HG03520 (cell line): ENCODE results near the gene FSTL3.
"Not testable (repeated sequence)": the region's sequence is repeated elsewhere in the genome, so short reads cannot be mapped to it uniquely, and the experiment has no call there.

ENCODE experiments used
- ATAC-seq: cut with Tn5 transposase; IDR thresholded peaks from one replicate; pipeline ENCODE4 v1.9.1; 2021; ENCODE audit warnings: mild to moderate bottlenecking, moderate library complexity; ENCODE audit not compliant: unreplicated experiment

Gene FSTL3

DNA sequence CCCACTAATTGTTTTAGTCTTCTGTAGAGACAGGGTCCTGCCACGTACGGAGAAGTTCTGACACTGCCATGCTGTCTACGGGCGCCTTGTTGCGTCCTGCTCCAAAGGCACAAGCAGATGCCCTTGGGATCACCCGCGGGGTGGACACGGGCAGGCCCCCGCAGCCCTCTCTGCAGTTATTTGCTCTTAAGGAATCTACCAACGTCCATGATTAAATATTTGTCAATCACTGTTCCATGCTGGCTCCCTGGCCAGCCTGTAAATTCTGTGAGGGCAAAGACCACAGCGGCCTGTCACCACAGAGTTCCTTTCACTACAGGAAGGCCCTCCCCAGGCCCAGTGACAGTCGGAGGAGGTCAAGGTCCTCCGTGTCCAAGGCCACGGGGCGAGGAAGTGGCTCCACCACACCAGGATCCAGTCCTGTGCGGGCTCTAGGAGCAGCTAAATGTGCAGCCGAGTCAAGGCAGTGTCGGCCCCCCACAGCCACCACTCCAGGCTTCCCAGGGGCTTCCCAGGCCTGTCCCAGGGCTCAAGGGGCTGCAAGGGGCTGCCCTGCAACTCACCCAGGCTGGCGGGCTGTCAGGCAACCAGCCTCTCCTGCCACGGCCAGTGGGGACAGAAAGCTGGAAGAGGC is 15.3 kb upstream of the FSTL3 start:
- no peak for ATAC-seq

DNA sequence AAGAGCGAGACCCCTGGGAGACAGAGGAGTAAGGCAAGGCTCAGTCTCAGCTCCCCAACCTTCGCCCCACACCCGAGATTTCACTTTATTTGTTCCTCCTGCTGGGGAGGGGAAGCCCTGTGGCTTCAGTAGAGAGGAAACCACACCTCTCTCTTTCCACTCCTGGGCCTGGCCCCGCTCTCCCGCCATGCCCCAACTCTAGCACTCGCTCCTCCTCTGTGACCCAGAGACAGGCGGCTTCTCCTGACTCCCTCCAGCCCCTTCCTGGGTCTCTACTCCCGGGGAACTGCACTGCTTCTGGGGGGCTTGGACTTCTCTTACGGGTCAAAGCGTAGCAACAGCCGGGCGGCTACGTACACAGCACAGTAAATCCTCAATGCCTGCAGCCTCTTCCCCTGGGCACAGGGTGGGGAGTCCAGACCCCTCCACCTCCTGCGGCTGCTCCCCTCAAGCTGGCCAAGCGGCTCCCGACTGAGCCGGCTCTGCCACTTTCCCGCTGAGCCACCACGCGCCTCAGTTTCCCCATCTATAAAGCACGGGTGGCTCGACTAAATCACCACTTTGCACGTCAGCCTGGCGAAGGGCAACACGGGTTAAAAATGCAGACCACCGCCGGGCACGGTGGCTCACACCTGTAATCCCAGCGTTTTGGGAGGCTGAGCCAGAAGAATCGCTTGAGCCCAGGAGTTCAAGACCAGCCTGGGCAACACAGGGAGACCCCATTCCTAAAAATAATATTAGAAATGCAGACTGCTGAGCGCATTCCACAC is 14.6 kb upstream of the FSTL3 start:
- ATAC-seq = no peak

DNA sequence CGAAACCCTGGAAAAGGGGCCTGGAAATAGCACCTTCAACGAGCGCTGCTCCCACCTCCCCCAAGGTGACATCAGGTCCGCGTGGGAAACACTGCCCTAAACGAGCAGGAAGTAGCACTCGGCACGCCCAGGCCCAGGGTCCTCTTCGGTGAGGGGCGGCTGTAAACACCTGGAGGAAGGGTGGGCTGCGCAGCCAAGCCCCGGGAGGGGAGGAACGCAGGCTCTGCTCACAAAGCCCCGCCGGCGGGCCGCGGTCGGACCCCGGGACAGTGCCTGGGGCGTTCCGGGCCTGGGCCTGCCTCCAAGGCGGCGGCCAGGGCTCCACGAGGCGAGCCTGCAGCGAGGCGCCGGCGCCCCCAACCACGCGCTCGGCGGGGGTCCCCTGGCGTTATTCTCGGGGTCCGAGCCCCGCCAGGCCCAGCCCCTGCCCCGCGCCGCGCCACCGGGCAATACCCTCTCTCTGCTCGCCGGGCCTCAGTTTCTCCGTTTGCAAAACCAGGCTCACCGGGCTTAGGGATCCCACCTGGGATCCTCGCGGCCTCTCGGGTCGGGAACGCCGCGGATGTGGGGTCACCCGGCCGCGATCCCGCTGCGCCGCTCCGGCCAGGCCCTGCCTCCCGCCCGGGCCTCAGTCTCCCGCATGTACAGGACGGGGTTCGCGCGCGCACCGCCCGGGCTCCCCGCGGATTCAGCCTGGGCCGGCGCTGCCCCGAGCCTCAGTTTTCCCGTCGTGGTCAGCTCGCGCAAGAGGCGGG is 13.8 kb upstream of the FSTL3 start:
- no peak for ATAC-seq

DNA sequence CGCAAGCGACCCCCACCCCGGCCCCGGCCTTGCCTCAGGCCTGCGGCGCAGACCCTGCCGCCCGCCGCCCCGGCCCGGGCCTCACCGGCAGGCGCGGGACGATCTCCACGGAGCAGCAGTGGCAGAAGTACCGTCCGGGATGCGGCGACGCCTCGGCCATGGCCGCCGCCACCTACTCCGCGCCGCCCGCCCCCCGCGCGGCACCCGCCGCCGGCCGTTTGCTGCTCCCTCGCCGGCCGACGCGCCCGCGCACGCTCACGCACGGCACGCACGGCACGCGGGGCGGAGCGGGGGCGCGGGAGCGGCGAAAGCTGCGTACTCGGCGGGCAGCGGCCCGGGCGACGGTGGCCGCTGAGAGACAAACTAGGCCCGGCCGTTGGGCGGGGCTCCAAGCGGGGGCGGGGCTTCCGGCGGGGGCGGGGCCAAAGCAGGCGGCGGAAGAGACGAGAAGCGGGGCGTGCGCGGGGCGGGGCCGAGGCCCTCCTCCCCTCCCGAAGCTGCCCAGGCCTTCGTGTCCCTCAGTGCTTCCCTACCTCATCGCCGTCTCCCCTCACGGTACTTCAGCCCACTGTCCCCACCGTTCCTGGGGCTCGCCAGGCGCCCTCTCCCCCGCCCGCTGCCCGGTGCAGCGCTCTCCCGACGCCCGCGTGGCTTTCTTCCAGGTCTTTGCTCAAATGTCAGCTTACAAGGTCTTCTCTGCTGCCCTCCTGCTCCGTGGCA is 13.1 kb upstream of the FSTL3 start, which contains the start of gene RNF126:
RNF126 (minus strand) TSS at position 253 of the 720 bp plus-strand sequence; CDS start at position 160, 93 bp downstream.
- ATAC-seq = peak; percentile 55

DNA sequence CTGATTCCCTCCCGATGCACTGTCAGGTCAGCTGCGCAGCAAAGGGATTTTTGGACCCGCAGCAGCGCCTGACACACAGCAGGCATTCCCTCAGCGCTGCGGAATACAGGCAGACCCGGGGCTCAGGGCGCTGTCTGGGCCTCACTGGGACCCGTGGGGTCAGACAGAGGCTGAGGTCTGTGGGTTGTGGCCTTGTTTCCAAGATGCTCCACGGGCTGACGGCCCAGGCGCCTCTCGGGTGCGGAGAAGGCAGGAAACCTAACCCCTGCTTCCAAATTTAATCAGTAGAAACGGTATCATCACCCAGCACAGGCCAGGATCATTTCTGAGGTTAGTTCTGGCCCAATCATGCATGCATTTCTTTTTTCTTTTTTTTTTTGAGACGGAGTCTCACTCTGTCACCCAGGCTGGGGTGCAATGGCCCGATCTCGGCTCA is 12.5 kb upstream of the FSTL3 start:
- no peak for ATAC-seq

DNA sequence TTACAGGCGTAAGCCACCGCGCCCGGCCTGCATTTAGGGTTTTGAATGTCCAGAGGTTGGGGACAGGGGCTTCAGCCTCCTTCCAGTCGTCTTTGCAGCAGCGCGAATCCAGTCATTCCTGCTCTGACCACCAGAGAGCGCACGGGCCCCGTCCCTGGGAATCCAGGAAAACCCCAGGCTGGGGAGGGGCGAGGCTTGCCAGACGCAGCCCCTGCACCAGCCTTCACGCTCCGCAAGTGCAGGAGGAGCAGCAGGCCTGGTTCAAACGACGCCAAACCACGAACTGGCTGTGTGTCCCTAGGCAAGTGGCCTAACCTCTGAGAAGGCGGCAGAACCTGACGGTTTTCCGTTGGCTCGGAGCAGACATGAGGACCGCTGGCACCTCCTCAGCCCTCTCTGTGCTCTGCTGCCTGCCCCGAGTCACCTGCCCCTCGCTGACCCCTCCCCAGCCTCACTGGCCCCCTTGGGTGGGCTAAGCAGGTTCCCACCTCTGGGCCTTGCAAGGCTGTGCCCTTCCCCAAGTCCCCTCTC is 11.2 kb upstream of the FSTL3 start:
- no peak for ATAC-seq

DNA sequence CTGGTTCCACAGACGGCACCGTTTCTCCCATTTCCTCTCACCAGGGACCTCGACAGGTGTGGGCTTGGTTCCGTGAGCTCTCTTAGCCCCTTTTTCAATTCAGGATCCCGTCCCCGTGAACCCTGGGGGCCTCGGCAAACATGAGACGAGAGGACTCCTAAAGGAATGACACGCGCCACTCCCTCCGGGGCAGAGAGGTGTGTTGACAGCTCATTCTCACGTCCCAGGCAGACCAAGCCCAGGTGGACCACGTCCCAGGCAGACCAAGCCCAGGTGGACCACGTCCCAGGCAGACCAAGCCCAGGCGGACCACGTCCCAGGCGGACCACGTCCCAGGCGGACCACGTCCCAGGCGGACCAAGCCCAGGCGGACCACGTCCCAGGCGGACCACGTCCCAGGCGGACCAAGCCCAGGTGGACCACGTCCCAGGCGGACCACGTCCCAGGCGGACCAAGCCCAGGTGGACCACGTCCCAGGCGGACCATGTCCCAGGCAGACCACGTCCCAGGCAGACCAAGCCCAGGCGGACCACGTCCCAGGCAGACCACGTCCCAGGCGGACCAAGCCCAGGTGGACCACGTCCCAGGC is 9.1 kb upstream of the FSTL3 start:
- ATAC-seq = not testable (repeated sequence)

DNA sequence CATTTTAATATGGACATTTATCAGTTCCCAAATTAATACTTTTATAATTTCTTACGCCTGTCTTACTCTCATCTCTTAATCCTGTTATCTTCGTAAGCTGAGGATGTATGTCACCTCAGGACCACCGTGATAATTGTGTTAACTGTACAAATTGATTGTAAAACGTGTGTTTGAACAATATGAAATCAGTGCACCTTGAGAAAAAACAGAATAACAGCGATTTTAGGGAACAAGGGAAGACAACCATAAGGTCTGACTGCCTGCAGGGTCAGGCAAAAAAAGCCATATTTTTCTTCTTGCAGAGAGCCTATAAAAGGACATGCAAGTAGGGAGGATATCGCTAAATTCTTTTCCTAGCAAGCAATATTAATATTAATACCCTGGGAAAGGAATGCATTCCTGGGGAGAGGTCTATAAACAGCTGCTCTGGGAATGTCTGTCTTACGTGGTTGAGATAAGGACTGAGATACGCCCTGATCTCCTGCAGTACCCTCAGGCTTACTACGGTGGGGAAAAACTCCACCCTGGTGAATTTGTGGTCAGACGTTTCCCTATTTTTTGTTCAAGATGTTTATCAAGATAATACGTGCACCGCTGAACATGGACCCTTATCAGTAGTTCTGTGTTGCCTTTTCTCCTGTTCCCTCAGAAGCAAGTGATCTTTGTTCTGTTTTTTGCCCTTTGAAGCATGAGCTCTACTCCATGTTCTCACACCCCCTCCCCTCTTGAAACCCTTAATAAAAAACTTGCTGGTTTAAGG is 7.3 kb upstream of the FSTL3 start:
- not testable (repeated sequence) for ATAC-seq

DNA sequence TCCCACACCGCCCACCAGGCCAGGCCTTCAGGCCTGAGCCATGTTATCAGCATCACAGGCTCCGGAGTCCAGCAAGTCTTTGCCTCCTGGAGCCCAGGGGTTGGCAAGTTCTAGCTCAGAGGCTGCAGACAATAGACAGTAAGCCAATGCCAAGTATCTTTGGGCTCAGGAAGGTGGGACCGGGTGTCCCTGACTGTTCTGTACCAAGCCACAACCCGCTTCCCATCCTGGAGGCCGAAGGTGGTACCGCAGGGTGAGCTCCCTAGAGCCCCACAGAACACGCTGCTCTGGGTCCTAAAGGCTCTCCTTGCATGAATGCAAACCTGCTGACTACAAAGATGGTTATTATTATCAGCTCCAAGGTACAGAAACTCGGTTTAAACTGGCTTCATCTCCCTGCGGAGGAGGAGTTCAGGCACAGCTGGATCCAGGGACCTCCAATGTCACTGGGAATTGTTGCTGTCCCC is 5.5 kb upstream of the FSTL3 start:
- ATAC-seq = no peak

DNA sequence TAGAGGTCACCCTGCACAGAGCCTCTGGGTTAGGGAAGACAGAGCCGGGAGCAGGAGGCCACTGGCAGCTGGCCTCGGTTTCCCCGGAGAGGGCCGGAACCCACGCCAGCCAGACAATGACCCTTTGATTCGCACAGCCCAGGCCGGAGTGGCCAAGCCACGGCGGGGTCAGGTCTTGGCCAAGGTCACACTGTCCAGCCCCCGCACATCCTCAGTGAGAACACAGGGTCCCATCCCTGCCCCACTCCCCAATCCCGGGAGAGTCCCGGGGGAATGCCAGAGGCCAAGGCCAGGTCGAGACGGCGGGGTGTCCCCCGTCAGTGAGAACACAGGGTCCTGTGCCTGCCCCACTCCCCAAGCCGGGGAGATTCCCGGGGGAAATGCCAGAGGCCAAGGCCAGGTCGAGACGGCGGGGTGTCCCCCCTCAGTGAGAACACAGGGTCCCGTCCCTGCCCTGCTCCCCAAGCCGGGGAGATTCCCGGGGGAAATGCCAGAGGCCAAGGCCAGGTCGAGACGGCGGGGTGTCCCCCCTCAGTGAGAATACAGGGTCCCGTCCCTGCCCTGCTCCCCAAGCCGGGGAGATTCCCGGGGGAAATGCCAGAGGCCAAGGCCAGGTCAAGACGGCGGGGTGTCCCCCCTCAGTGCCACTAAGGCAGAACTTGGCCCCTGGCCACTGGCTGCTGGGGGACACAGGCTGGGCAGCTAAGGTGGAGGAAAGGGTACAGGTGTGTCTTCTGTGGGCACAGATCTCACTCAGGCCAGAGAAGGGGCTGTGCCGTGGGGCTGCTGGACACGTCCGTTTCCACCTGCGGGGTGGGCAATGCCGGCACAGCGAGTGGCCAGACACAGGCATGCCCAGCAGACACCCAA is 1.7 kb upstream of the FSTL3 start:
- no peak for ATAC-seq

DNA sequence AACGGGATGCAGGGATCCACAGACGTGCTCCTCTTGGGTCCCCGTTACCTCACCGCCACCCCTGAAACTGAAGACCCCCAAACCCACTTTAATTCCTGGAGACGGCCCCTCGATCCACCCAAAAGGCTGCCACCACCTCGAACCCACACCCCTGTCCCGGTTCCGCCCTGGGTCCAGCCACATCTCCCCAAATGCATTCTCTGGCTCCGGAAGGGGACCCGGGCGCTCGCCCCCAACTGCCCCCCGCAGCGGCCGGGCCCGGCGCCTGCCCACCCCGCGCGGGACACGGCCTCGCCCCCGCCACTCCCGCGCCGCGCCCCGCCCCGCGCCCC is 219 bp upstream of the FSTL3 start:
- ATAC-seq = no peak

DNA sequence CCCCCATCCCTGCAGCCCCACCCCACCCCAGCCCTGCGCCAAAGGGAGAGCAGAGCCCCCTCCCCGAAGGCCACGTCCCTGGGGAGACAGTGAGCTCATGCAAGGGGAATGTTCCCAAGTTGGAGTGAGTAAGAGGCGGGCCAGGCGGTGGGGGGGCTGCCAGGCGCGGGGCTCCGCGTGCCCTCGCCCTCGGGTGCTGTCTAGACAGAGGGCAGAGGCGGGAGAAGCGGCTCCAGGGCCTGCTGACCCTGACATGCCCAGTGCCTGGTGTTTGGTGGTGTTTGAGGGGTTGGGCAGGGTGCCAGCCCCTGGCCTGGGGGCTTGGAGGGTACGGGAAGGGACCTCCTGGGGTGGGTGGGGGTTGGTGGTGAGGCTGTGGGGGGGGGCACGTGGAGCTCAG is 1.0 kb downstream of the FSTL3 start:
- no peak for ATAC-seq

DNA sequence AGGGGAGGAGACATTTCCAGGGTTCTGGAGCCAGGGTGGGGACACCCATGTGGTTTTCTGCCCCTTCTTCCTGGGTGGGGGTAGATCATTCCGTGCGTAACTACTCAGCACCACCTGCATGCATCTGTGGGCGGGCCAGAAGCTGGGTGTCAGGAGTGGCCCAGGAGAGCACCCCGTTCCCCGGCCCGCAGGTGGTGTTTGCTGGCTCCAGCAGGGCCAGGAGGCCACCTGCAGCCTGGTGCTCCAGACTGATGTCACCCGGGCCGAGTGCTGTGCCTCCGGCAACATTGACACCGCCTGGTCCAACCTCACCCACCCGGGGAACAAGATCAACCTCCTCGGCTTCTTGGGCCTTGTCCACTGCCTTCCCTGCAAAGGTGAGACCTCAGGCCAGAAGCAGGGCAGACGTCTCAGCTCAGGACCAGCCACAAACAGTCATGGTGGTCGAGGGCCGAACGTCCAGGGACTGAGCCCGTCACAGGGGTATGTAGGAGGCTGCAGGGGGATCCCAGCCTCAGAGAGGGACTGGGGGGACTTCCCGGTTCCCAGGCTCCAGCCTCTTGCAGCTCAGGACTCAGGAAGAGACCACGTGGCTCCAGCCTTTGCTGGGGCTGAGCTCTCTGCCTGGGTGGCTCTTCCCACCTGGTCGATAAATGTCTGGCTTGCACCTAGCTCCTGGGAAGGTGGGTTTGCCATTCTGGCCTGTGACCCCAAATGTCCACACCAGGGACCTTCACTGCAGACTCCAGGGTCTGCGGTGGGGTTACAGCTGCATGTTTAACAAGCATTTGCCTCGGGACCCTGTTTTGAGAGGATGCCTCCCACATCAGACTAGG is 1.6 kb downstream of the FSTL3 start:
- ATAC-seq = no peak

DNA sequence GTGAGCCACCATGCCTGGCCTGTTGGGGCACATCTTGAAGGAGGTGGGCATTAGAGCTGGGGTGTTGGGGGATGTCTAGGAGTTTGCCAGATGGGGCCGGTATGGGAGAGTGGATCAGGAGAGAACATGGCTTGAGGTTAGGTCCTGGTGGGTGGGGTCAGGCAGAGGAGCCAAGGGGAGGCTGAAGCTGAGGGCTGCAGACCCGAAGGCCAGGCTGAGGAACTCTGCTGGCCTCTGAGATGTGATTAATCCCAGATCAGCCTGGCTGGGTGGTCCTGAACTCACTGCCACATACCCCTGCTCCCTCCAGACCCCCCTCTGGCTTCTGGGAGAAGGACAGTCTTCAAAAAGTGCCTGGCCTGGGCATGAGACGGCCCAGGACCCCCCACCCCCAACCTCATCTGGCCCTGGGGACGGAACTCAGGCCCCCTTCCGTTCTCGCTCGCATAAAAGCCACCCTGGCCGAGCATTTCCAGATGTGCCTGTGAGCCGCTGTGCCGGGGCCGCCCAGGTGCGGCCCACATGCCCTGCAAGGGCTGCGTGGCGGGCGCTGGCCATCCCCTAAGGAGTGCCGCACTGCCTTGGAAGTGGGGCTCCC is 2.7 kb downstream of the FSTL3 start:
- no peak for ATAC-seq

DNA sequence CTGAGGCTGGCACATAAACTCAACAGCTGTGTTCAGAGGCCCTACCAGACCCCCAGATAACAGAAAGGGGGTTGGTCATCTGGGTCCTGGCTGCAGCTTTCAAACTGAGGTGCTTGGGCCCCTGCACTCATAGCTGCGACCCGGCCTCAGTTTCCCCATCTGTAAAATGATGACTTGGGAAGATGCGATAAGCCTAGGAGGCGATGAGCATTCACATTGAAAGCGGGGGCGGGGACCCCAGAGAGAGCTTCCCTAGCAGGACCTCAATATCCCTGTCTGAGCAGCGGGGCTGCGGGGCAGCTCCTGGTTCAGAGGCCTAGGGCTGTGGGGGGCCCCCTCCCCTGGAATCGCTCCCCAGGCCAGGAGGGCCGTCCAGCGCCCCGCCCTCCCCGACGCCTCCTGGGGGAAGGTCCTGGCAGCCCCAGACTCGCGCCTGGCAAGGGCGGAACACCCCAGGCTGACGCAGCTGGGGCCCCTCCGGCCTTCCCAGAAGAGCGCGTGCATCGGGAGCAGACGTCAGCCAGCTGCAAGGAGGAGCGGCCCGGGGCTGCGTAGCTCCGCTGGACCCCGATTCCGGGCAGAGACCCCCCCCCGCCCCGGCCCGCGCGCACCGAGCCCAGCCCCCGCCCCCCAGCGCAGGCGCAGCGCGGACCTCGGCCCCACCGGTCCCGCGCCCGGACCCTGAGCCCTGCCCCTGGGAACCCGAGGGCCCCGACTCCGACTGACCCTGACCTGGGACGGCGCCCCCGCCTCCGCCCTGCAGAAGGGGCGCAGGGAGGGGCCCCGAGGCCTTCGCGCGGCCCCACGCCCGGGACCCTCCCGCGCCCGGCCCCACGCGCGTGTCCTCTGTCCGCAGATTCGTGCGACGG is 3.5 kb downstream of the FSTL3 start:
- ATAC-seq = no peak

DNA sequence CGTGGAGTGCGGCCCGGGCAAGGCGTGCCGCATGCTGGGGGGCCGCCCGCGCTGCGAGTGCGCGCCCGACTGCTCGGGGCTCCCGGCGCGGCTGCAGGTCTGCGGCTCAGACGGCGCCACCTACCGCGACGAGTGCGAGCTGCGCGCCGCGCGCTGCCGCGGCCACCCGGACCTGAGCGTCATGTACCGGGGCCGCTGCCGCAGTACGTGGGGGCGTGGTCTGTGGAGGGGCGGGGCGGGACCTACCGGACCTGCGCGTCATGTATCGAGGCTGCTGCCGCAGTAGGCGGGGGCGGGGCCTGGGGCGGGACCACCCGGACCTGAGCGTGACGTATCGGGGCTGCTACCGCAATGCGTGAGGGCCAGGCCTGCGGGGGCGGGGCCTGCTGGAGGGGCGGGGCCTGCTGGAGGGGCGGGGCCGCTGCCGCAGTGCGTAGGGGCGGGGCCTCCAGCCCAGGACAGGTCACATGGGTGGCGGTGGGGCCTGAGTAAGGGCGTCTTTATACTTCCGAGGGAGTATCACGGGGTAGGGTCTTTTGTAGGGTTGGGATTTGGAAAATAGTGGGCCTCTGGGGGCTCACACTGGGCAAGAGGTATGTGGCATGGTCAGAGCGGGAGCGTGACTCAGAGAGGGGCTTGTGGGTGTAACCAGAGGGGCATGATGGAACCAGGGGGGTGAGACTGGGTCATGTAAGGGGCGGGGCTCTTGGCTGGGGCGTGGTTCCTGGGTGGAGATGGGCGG is 4.3 kb downstream of the FSTL3 start:
- ATAC-seq = peak; percentile 72
